ES-I3 (cell line): ENCODE data around the gene ABTB2.

Experiments
- H3K36me3 ChIP-seq: 2 replicates; pipeline ENCODE4 v1.6.1; 2013; ENCODE audit warnings: mild to moderate bottlenecking, low read length, control low read depth, moderate library complexity; ENCODE audit not compliant: insufficient read depth
- H3K4me1 ChIP-seq: 2 replicates; pipeline ENCODE4 v1.6.1; 2013; ENCODE audit warnings: mild to moderate bottlenecking, control low read depth, low read length; ENCODE audit not compliant: insufficient read depth
- H3K9ac ChIP-seq: 2 replicates; pipeline ENCODE4 v1.6.1; 2013; ENCODE audit warnings: low read depth, mild to moderate bottlenecking, low read length, moderate library complexity
- H3K9me3 ChIP-seq: 2 replicates; pipeline ENCODE4 v1.6.1; 2013; ENCODE audit warnings: mild to moderate bottlenecking, low read length, moderate library complexity; ENCODE audit not compliant: control insufficient read depth, insufficient read depth

ABTB2 gene

DNA sequence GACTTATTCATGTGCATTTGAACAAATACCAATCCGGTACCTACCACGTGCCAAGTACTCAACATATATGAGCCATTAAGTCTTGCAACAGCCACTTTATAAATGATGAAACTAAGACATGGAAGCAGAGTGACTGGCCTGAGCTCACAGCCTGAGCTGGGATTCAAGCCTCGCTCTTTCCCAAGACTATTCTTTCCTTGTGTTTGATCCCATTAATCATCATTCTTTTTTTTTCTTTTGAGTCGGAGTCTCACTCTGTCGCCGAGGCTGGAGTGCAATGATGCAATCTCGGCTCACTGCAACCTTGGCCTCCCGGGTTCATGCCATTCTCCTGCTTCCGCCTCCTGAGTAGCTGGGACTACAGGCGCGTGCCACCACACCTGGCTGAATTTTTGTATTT, 119.3 kb downstream of the ABTB2 start:
- no peaks in the 10 kb centered on the region for H3K36me3 ChIP-seq
- peaks cover 32% of the 10 kb centered on the region for H3K4me1 ChIP-seq
- no peaks in the 10 kb centered on the region for H3K9me3 ChIP-seq
- H3K9ac ChIP-seq = no peak overlapping the region

DNA sequence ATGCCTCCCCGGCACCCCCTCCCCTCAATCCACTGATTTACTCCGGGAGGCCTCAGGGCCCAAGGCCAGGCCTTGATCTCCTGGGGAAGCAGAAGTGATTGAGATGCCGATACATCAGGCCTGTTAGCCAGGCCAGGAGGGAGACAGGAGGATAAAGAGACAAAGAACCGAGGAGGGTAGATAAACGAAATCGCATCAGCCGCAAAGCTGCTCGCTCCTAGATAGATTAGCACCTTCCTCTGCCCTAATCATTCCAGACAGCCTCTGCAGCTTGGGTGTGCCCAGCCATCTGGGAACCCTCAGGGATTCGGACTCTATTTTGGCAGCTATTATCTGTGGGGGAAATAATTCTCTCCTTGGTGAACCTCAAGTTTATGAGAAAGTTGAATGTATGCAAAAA, 121.2 kb downstream of the ABTB2 start:
- Histone ChIP-seq H3K9ac (no peak overlapping the region), H3K4me1 (peaks cover 28% of the 10 kb centered on the region), H3K9me3 (no peaks in the 10 kb centered on the region), H3K36me3 (no peaks in the 10 kb centered on the region)

DNA sequence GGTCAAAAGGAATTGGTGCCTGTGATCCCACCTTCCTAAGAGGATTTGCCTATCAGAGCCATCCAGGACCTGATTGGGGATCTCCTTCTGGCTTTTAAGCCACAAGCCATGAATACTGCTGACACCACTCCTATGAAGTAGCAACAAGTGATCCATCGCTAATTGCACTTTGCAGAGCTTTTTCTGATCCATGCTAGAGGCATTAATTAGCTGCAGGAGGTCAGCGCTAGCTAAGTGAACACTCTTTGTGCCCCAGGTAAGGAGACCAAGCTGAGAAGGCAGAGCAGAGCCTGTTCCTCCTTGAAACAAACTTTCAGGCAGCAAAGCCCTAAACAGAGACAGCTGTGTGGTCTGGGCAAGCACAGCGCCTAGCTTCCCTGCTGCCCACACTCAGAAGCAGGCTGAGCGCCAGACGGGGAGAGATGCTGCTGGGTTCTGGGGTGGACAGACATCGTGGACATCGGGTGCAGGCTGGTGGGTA, 122.2 kb downstream of the ABTB2 start:
- no peaks in the 10 kb centered on the region for H3K9me3 ChIP-seq
- H3K36me3 ChIP-seq = no peaks in the 10 kb centered on the region
- peaks cover 28% of the 10 kb centered on the region for H3K4me1 ChIP-seq
- H3K9ac ChIP-seq = no peak overlapping the region

DNA sequence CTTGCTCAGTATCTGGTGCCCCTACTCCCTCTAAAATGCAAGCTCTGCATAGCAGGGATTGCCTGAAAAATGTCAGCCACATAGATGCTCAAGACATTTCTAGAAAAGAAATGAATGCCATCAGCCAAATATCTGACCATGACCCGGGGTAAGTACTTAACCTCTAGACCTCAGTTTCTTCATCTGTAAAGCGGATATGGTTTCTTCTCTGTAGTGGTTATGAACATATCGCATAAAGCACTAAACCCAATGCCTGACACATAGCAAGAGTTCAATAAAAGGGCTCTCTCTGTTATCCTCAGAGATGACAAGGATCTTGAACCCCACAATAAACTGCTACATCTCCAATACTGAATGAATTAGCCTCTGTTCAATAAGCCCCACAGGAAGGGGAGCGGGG, 122.6 kb downstream of the ABTB2 start:
- Histone ChIP-seq H3K9me3 (no peaks in the 10 kb centered on the region), H3K9ac (no peak overlapping the region), H3K4me1 (peaks cover 28% of the 10 kb centered on the region), H3K36me3 (no peaks in the 10 kb centered on the region)

DNA sequence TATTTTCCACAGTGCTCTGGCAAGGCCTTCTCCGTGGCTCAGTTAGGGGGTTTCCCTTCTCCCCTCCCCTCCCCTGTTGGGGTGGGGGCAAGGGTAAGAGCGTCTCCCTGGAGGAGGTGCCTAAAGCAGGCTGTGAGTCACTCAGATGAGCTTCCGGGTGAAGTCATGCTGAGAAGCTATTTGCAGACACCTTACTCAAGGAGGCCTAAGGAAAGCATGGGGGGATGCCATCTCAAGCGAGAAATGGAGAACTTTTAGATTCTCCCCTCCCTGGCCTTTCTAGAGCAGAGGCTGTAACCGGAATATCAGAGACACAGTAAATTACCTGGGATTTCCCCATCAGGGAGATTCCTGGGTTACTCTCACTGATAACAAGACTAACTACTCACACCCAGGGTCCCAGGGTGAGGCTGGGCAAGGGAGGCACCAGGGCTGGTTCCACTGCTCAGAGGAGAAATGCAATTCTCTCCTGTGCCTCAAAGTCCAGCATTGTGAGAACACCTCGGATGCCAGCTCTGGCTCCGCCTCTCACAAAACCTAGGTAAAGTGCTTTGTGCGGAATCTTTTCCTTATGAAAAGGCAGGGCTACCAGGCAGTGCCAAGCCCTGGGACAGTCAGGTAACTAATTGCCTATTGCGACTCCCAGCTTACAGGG, 123.6 kb downstream of the ABTB2 start:
- Histone ChIP-seq H3K36me3 (no peaks in the 10 kb centered on the region), H3K9ac (peak overlapping the region; percentile 32), H3K9me3 (no peaks in the 10 kb centered on the region), H3K4me1 (peaks cover 28% of the 10 kb centered on the region)

DNA sequence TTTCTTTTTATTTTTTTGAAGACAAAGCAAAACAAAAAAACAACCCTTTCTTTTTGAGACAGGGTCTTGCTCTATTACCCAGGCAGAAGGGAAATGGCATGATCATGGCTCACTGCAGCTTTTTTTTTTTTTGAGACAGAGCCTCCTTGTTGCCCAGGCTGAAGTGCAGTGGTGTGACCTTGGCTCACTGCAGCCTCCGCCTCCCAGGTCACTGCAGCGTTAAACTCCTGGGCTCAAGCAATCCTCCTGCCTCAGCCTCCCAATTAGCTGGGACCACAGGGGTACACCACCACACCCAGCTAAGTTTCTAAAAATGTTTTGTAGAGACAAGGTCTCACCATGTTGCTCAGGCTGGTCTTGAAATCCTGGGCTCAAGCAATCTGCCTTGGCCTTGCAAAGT, 124.6 kb downstream of the ABTB2 start:
- no peaks in the 10 kb centered on the region for H3K36me3 ChIP-seq
- peaks cover 28% of the 10 kb centered on the region for H3K4me1 ChIP-seq
- H3K9me3 ChIP-seq = no peaks in the 10 kb centered on the region
- no peak overlapping the region for H3K9ac ChIP-seq

DNA sequence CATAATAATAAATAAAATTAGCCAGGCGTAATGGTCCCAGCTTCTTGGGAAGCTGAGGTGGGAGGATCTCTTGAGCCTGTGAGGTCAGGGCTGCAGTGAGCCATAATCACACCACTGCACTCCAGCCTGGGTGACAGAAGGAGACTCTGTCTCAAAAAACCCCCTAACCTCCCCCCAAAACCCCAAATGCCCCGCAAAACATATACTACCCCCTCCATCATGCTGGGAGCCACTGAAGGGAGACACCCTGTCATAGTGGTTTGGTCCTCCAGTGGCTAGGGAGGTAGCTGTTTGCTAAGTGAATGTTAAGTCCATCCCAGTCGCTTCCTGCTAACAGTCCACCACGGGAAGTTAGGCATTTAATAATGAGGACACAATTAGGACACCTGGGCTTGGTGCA, 125.0 kb downstream of the ABTB2 start:
- Histone ChIP-seq H3K36me3 (no peaks in the 10 kb centered on the region), H3K4me1 (peaks cover 28% of the 10 kb centered on the region), H3K9ac (no peak overlapping the region), H3K9me3 (no peaks in the 10 kb centered on the region)

DNA sequence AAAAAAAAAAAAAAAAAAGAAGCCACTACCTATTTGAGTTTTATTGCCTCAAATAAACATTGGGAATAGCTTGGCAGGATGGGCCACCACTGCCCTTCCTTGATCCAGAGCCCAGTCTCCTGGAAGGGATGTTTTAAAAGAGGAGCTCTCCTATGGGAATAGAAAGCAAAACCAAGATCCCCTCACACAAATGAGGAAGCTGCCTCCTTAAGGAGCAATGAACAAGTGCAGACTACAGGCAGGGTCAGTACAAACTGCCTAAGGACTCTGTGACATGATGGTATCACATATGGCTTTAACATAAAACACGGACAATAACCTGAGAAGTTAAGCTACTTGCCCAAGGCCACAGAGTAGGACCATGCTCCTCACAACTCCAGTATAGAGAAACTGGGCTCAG, 131.6 kb downstream of the ABTB2 start:
- H3K36me3 ChIP-seq = no peaks in the 10 kb centered on the region
- H3K9me3 ChIP-seq = no peaks in the 10 kb centered on the region
- peaks cover 15% of the 10 kb centered on the region for H3K4me1 ChIP-seq
- no peak overlapping the region for H3K9ac ChIP-seq

DNA sequence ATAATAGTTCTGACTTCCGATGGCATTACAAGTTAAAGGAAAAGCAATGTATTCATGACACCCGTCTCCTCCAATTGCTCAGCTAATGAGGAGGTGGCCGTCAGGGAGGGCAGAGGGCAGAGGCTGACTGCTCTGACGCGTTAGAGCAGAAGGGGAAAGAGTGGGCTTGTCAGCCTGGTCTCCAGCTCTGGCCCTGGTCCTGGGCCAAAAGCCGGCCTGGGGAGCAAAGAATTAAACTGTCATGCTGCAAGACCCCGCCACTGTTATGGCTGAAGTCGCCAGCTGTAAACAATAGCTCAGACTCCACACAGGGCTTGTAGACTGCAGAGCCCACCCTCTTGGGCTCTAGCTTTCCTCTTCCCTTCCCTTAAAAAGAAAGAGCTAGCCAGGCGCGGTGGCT, 132.7 kb downstream of the ABTB2 start:
- Histone ChIP-seq H3K36me3 (no peaks in the 10 kb centered on the region), H3K9ac (no peak overlapping the region), H3K4me1 (peaks cover 15% of the 10 kb centered on the region), H3K9me3 (no peaks in the 10 kb centered on the region)

DNA sequence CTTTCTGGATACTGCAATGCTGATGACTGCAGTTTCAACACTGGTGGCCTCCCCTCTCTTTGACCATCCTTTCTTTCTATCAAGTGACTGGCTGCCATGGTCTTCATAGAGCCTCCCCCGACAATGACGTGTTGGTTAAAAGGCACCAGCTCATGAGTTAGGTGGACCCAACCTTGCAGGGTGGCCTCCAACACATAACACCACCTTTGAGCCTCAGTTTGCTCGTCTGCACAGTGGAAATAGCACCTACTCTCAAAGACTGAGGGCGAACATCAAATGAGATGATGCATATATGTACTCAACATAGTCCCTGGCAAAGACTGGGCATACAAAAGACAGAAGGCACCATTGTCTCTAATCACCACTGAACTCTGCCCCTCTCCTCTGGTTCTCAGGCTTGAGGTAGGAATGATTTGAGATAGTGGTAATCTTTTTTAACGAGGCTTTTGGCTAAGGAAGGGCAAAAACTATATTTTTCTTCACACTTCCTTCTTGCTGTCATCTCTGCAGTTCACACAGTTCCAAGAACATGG, 133.3 kb downstream of the ABTB2 start:
- H3K9ac ChIP-seq = no peak overlapping the region
- H3K4me1 ChIP-seq = peaks cover 15% of the 10 kb centered on the region
- H3K36me3 ChIP-seq = no peaks in the 10 kb centered on the region
- H3K9me3 ChIP-seq = no peaks in the 10 kb centered on the region

DNA sequence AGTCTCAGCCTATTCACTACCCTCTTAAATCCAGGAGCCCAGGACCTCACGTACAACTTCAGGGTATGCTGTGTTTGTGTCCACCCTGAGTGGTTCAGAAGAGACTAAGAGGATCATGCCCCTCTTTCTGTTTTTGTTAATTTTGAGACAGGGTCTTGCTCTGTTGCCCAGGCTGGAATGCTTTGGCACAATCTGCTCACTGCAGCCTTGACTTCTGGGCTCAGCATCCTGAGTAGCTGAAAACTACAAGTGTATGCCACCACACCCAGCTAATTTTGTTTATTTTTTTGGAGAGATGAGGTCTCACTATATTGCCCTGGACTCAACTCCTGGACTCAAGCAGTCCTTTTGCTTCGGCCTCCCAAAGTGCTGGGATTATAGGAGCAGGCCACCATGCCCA, 133.9 kb downstream of the ABTB2 start:
- H3K9ac ChIP-seq = no peak overlapping the region
- no peaks in the 10 kb centered on the region for H3K36me3 ChIP-seq
- peaks cover 15% of the 10 kb centered on the region for H3K4me1 ChIP-seq
- H3K9me3 ChIP-seq = no peaks in the 10 kb centered on the region

DNA sequence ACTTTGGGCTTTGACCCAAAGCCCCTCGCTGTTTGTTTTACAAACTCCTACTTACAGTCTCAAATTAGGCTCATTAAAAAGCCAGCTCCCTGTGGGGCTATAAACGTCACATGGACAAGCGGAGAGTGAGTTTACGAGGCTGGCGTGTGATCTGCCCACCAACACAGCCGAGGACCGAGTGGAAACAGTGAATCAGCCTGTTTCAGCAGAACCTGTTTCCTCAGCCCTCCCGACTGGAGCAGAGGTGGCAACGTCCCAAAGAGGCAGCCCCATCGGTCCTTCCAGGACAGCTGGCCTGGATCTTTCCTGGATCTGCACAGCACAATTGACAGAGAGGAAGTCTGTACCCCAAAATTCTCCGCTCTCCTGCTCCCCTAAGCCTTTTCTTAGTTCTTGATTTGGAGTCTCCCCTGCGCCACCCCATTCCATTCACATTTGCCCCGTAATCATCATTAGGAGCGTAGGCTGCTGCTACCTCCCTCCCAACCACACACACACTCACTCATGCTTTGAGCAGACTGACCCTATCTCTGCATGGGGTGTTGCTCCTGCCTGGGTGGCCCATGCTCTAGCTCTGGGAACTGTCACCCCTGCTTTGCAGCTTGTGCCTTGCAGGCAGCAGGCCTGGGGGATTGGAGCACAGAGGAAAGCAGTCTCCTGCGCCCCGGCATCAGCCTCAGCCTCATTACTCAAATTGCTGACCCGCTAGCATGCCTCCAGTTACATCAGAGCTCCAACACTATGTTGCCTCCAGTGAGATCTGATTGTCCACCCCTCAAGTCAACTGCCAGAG, 134.6 kb downstream of the ABTB2 start:
- H3K9me3 ChIP-seq = no peaks in the 10 kb centered on the region
- no peak overlapping the region for H3K9ac ChIP-seq
- H3K4me1 ChIP-seq = peaks cover 15% of the 10 kb centered on the region
- no peaks in the 10 kb centered on the region for H3K36me3 ChIP-seq

DNA sequence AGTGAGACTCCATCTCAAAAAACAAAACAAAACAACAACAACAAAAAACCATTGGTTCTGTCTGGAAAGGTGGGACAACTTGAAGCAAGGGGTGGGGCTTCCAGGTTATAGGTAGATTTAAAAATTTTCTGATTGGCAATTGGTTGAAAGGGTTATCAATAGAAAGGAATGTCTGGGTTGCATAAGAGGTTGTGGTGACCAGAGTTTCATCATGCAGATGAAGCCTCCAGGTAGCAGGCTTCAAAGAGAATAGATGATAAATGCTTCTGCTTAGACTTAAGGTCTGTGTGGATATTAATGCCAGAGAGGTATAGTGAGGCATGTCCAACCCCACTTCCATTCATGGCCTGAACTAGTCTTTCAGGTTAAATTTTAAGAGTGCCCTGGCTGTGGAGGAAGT, 135.8 kb downstream of the ABTB2 start:
- H3K4me1 ChIP-seq = peaks cover 15% of the 10 kb centered on the region
- no peak overlapping the region for H3K9ac ChIP-seq
- H3K9me3 ChIP-seq = no peaks in the 10 kb centered on the region
- no peaks in the 10 kb centered on the region for H3K36me3 ChIP-seq

DNA sequence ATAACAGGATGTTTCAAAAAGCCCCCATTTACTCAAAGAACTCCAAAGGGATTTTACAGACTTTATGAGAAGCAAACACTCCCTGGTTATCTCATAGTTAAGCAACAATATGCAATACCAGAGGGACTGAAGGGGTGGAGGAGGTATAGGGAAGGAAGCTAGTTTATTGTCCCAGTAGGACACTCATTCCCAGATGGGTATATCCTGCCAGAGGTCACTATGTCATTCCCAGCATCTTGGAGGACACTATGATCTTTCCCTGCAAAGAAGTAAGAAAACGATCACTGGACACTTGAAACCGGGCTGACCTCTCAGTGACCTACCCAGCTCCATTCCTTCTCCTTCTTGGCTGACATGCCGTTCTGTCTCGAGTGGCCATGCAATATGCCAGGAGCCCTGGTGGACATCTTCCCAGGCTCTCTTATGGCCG, 137.9 kb downstream of the ABTB2 start:
- H3K4me1 ChIP-seq = peaks cover 19% of the 10 kb centered on the region
- H3K9me3 ChIP-seq = no peaks in the 10 kb centered on the region
- H3K9ac ChIP-seq = no peak overlapping the region
- no peaks in the 10 kb centered on the region for H3K36me3 ChIP-seq

DNA sequence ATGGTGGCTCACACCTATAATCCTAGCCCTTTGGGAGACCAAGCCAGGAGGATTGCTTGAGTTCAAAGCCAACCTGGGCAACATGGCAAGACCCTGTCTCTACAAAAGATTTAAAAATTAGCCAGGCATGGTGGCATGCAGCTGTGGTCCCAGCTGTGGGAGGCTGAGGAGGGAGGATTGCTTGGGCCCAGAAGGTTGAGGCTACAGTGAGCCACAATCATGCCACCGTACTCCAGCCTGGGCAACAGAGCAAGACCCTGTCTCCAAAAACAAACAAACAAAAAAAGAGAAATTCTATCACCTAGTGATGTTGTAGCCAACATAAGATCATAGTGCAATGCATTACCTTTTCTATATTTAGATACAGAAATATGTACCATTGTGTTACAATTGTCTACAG, 138.5 kb downstream of the ABTB2 start:
- Histone ChIP-seq H3K9me3 (no peaks in the 10 kb centered on the region), H3K4me1 (peaks cover 19% of the 10 kb centered on the region), H3K9ac (no peak overlapping the region), H3K36me3 (no peaks in the 10 kb centered on the region)
